Measurements from ENCODE around the gene EDEM1. TPM values are rescaled to one million over a fixed set of nuclear protein-coding genes. Genes with fewer than 3 reads are reported as not detected.

Gene EDEM1
- total and polyA plus RNA-seq, 2 experiments from 2014 or later, result 17.3 to 24.3 TPM

DNA sequence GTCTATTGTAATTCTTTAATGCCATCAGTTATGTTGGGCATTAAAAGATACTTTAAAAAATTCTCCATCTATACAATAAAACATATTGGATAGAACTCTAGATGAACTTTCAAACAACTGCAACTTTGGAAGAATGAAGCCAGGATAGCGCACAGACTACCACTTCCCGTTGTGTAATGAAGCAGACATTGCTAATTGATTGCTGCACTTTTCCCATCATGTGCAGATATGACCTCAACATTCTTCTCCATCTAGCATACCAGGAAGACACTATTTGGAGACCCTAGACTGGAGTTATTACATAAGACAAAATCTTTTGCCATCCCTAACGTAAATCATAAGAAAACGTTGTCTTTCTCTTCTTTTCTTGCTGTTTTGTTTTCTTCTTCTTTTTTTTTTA, 75.0 kb downstream of the EDEM1 start:
- WGBS, 2 experiments (ENCODE audit: low coverage in 1 of 2, low lambda C conversion rate in 2 of 2, missing lambda C conversion rate in 2 of 2), result 28 to 30% methylated on average over 4 of the region's 4 CpGs
- no peak overlapping the region for H3K4me2 ChIP-seq (ENCODE audit: unreplicated experiment)
- no peak overlapping the region for H3K27ac ChIP-seq
- H2AFZ ChIP-seq, result no peak overlapping the region
- no peaks in the 10 kb centered on the region for H3K9me3 ChIP-seq (ENCODE audit: low read depth)
- H3K9me2 ChIP-seq (ENCODE audit: insufficient read depth), result no peaks in the 10 kb centered on the region
- H3K27me3 ChIP-seq (replicated peaks; ENCODE audit: insufficient read depth), result no peaks in the 10 kb centered on the region; the same call in 1 of the 2 replicates
- DNase-seq, result no peak
- TF ChIP-seq EZH2 (IDR thresholded peaks at IDR 0.05; ENCODE audit: insufficient read depth, poor library complexity, severe bottlenecking) (no peak), EZH2phosphoT487 (IDR thresholded peaks at IDR 0.05; ENCODE audit: insufficient read depth, low read depth) (no peak)
- H3K36me3 ChIP-seq (ENCODE audit: low read depth), result no peaks in the 10 kb centered on the region
- H3K79me2 ChIP-seq (ENCODE audit: insufficient read depth), result no peaks in the 10 kb centered on the region
- in situ Hi-C loops (cut with MboI), result no loop called here
- H3K4me3 ChIP-seq, result no peak overlapping the region
- H3K9ac ChIP-seq, result no peak overlapping the region
- no peaks in the 10 kb centered on the region for H4K20me1 ChIP-seq (ENCODE audit: insufficient read depth)
- H3K4me1 ChIP-seq (ENCODE audit: insufficient read depth), result no peaks in the 10 kb centered on the region
- no peaks in the 10 kb centered on the region for H3F3A ChIP-seq (ENCODE audit: insufficient read depth)

DNA sequence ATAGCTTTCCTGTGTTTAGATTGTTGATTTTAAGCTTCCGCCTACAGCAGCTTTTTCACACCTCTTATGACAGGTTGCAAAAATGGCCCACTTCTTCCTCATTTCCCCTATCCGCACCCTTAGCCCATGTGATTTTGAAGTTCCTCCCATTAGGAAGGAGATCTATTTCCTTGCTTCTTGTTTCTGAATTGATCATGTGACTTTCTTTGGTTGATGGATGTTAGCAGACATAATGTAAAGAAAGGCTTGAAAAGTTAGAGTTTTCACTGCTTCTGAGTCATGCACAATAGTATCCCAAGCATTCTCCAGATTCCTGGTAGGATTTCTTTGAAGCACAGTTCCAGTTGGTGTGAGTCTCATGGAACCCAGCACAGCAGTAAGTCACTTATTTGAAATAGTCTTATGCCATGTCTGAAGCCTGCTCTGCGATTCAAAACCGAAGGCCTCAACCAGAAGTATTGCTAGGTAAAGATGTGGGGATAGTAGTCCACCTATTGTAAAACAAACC, 76.6 kb downstream of the EDEM1 start:
- Histone ChIP-seq H3K4me1 (ENCODE audit: insufficient read depth) (no peaks in the 10 kb centered on the region), H3K27ac (no peak overlapping the region), H3K27me3 (replicated peaks; ENCODE audit: insufficient read depth) (no peaks in the 10 kb centered on the region; the same call in 1 of the 2 replicates), H2AFZ (no peak overlapping the region), H3K9me2 (ENCODE audit: insufficient read depth) (no peaks in the 10 kb centered on the region), H3K36me3 (ENCODE audit: low read depth) (no peaks in the 10 kb centered on the region), H3K9me3 (ENCODE audit: low read depth) (no peaks in the 10 kb centered on the region), H3F3A (ENCODE audit: insufficient read depth) (no peaks in the 10 kb centered on the region), H3K79me2 (ENCODE audit: insufficient read depth) (no peaks in the 10 kb centered on the region), H4K20me1 (ENCODE audit: insufficient read depth) (no peaks in the 10 kb centered on the region), H3K4me2 (ENCODE audit: unreplicated experiment) (no peak overlapping the region), H3K4me3 (no peak overlapping the region), H3K9ac (no peak overlapping the region)
- 59 to 72% methylated on average over 4 of the region's 4 CpGs for WGBS, 2 experiments (ENCODE audit: low coverage in 1 of 2, low lambda C conversion rate in 2 of 2, missing lambda C conversion rate in 2 of 2)
- no peak for TF ChIP-seq EZH2phosphoT487 (IDR thresholded peaks at IDR 0.05; ENCODE audit: insufficient read depth, low read depth)
- no peak for TF ChIP-seq EZH2 (IDR thresholded peaks at IDR 0.05; ENCODE audit: insufficient read depth, poor library complexity, severe bottlenecking)
- no peak for DNase-seq
- in situ Hi-C loops (cut with MboI), result no loop called here

DNA sequence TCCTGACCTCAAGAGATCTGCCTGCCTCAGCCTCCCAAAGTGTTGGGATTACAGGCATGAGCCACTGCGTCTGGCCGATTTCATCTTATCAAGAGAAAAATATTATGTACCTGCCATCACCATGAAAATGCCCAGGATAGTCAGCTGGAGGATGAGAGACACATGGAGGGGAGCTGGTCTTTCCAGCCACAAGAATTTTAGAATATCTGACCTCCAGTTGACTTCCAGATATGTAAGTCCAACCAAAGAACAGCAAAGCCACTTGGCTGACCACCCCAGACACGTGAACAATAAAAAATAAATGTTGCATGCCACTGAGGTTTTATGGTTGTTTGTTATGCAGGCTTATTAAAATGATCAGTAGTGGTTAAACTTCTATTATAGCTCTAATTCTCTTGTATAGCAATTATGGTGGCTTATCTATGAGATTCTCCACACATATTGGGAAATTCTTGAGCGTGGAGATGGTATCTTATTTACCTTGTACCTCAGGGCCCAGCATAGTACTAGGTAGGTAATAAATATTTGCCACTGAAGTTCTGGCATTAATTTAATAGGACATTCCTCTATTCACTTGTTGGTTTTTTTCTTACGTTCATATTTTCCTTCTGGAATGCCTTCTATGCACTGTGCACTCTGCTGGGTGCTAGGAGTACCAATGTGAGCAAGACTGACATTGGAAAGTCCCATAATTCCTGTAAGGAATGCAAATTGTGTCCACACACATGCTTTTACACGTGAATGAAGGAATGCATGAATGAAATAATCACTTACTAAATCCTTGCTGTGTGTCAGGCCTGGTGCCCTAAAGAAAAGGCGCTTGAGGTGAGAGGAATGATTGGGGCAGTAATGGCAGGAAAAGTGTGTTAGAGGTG, 77.6 kb downstream of the EDEM1 start:
- no peak for TF ChIP-seq EZH2phosphoT487 (IDR thresholded peaks at IDR 0.05; ENCODE audit: insufficient read depth, low read depth)
- no peak for TF ChIP-seq EZH2 (IDR thresholded peaks at IDR 0.05; ENCODE audit: insufficient read depth, poor library complexity, severe bottlenecking)
- no peak overlapping the region for H3K4me2 ChIP-seq (ENCODE audit: unreplicated experiment)
- H2AFZ ChIP-seq, result no peak overlapping the region
- H3K9ac ChIP-seq, result no peak overlapping the region
- no peaks in the 10 kb centered on the region for H3F3A ChIP-seq (ENCODE audit: insufficient read depth)
- no peaks in the 10 kb centered on the region for H3K36me3 ChIP-seq (ENCODE audit: low read depth)
- H3K27ac ChIP-seq, result no peak overlapping the region
- WGBS, 2 experiments (ENCODE audit: low coverage in 1 of 2, low lambda C conversion rate in 2 of 2, missing lambda C conversion rate in 2 of 2), result 37 to 45% methylated on average over 7 of the region's 7 CpGs
- H3K27me3 ChIP-seq (replicated peaks; ENCODE audit: insufficient read depth), result no peaks in the 10 kb centered on the region; the same call in 1 of the 2 replicates
- no peaks in the 10 kb centered on the region for H3K9me3 ChIP-seq (ENCODE audit: low read depth)
- H4K20me1 ChIP-seq (ENCODE audit: insufficient read depth), result no peaks in the 10 kb centered on the region
- H3K4me3 ChIP-seq, result no peak overlapping the region
- no peaks in the 10 kb centered on the region for H3K4me1 ChIP-seq (ENCODE audit: insufficient read depth)
- no peaks in the 10 kb centered on the region for H3K79me2 ChIP-seq (ENCODE audit: insufficient read depth)
- in situ Hi-C loops (cut with MboI), result no loop called here
- DNase-seq, result no peak
- H3K9me2 ChIP-seq (ENCODE audit: insufficient read depth), result no peaks in the 10 kb centered on the region

DNA sequence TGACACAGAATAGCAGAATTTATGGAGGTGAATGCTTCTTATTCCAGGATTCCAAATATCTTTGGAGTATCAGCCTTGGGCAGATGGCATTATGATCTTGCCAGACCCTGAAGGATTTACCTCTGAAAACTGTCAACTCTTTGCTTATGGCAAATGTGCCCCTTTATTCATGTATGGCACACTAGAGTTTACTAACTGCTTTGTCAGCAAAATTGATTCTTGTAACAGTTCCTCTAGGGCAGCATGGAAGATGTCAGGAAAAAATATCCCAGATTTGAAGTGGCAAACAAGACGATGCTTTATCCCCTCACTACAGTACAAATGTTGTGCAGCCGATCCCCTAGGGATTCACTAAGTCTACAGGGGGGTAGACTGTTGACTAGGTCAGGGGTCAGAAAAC, 79.7 kb downstream of the EDEM1 start:
- no peaks in the 10 kb centered on the region for H3K9me2 ChIP-seq (ENCODE audit: insufficient read depth)
- TF ChIP-seq EZH2phosphoT487 (IDR thresholded peaks at IDR 0.05; ENCODE audit: insufficient read depth, low read depth) (no peak), EZH2 (IDR thresholded peaks at IDR 0.05; ENCODE audit: insufficient read depth, poor library complexity, severe bottlenecking) (no peak)
- no peak overlapping the region for H3K9ac ChIP-seq
- no peaks in the 10 kb centered on the region for H3K36me3 ChIP-seq (ENCODE audit: low read depth)
- no peak overlapping the region for H2AFZ ChIP-seq
- H3K9me3 ChIP-seq (ENCODE audit: low read depth), result no peaks in the 10 kb centered on the region
- H3K4me3 ChIP-seq, result no peak overlapping the region
- no peaks in the 10 kb centered on the region for H3F3A ChIP-seq (ENCODE audit: insufficient read depth)
- WGBS, 2 experiments (ENCODE audit: low coverage in 1 of 2, low lambda C conversion rate in 2 of 2, missing lambda C conversion rate in 2 of 2), result 31 to 35% methylated on average over 2 of the region's 2 CpGs
- no peaks in the 10 kb centered on the region for H4K20me1 ChIP-seq (ENCODE audit: insufficient read depth)
- no peak for DNase-seq
- in situ Hi-C loops (cut with MboI), result no loop called here
- H3K4me1 ChIP-seq (ENCODE audit: insufficient read depth), result no peaks in the 10 kb centered on the region
- H3K79me2 ChIP-seq (ENCODE audit: insufficient read depth), result no peaks in the 10 kb centered on the region
- H3K27ac ChIP-seq, result no peak overlapping the region
- H3K4me2 ChIP-seq (ENCODE audit: unreplicated experiment), result no peak overlapping the region
- no peaks in the 10 kb centered on the region; the same call in 1 of the 2 replicates for H3K27me3 ChIP-seq (replicated peaks; ENCODE audit: insufficient read depth)
